A673 (cell line): ENCODE data around the gene JAG1. TPM values are rescaled to one million over a fixed set of nuclear protein-coding genes. Genes with fewer than 3 reads are reported as not detected.

Experiments
- BruUV-seq: library from RNA; stranded (reverse); fragments of 400-500 nt; replicated peaks from 2 replicates; lab custom pipeline; 2021; lab: Mats Ljungman, UMichigan
- CTCF ChIA-PET: fragments of 300-600 bp; sonication (Branson Sonifier 250); formaldehyde crosslinking; loops from one replicate; lab custom pipeline; 2022; ENCODE audit warnings: antibody characterized with exemption; lab: Charles Lee
- POLR2A ChIA-PET: fragments of 300-600 bp; sonication (Branson Sonifier 250); formaldehyde crosslinking; loops from one replicate; lab custom pipeline; 2022; ENCODE audit warnings: antibody characterized with exemption; ENCODE audit not compliant: low non-redundant PET; lab: Charles Lee
- DNase-seq: peaks from one replicate; pipeline ENCODE4 v3.0.0-alpha.2; 2015; ENCODE audit warnings: low spot score
- H3K27ac ChIP-seq: fragments of 200-600 bp; sonication (generic); 2 replicates; pipeline ENCODE4 v1.5.1; 2016; ENCODE audit warnings: mixed run types, low read depth, mild to moderate bottlenecking, mixed read lengths, antibody characterized with exemption, low read length; ENCODE audit not compliant: poor library complexity, severe bottlenecking
- H3K27me3 ChIP-seq: fragments of 200-600 bp; sonication (generic); replicated peaks from 2 replicates; pipeline ENCODE4 v1.6.1; 2017; ENCODE audit warnings: mixed run types, low read depth, mild to moderate bottlenecking, mixed read lengths, antibody characterized with exemption, low read length; ENCODE audit not compliant: insufficient read depth, poor library complexity
- H3K36me3 ChIP-seq: fragments of 200-600 bp; sonication (generic); 2 replicates; pipeline ENCODE4 v1.6.1; 2016; ENCODE audit warnings: mixed run types, mild to moderate bottlenecking, mixed read lengths, antibody characterized with exemption, low read length; ENCODE audit not compliant: insufficient read depth, poor library complexity, severe bottlenecking
- H3K4me1 ChIP-seq: fragments of 200-600 bp; sonication (generic); 2 replicates; pipeline ENCODE4 v1.6.1; 2017; ENCODE audit warnings: mixed run types, mild to moderate bottlenecking, mixed read lengths, antibody characterized with exemption, low read length; ENCODE audit not compliant: insufficient read depth, poor library complexity, severe bottlenecking
- H3K4me3 ChIP-seq: fragments of 200-600 bp; sonication (generic); 2 replicates; pipeline ENCODE4 v1.5.1; 2016; ENCODE audit warnings: low read depth, mixed run types, mild to moderate bottlenecking, mixed read lengths, low read length; ENCODE audit not compliant: poor library complexity, severe bottlenecking
- H3K9me3 ChIP-seq: fragments of 200-600 bp; sonication (generic); 2 replicates; pipeline ENCODE4 v1.6.1; 2016; ENCODE audit warnings: mixed run types, low read depth, mild to moderate bottlenecking, mixed read lengths, antibody characterized with exemption, low read length; ENCODE audit not compliant: poor library complexity, severe bottlenecking
- CTCF ChIP-seq: fragments of 300-800, 200-600 bp; sonication (generic); conservative IDR thresholded peaks from 2 replicates; pipeline ENCODE4 v1.5.1; 2017; ENCODE audit warnings: low read depth, mild to moderate bottlenecking, antibody characterized with exemption, low read length, moderate library complexity, mixed read lengths
- EZH2 ChIP-seq: fragments of 200-600 bp; sonication (generic); IDR thresholded peaks from 2 replicates; pipeline ENCODE4 v1.6.1; 2017; ENCODE audit warnings: borderline replicate concordance, low read depth, mild to moderate bottlenecking, mixed read lengths, antibody characterized with exemption, low read length; ENCODE audit not compliant: poor library complexity, severe bottlenecking
- intact Hi-C: fragments of 100-400 bp; cut with micrococcal nuclease; formaldehyde crosslinking; loops from one replicate; pipeline ENCODE4 v1.10.0; 2022; ENCODE audit not compliant: unreplicated experiment
- total RNA-seq: library from RNA; stranded (reverse); gene quantifications from 2 replicates; pipeline ENCODE4 v1.2.3, GENCODE V29; 2021

Gene JAG1
- total RNA-seq, 1 experiment from 2014 or later = 57.5 TPM

- ChIA-PET CTCF (no interaction called here), POLR2A (no interaction called here)
- H3K27ac ChIP-seq = no peak overlapping the region
- no peaks in the 10 kb centered on the region for H3K27me3 ChIP-seq
- BruUV-seq = no TSS peak
- no peak for DNase-seq
- intact Hi-C loops = no loop called here
- H3K9me3 ChIP-seq = no peaks in the 10 kb centered on the region
- peaks cover 79% of the 10 kb centered on the region for H3K4me1 ChIP-seq
- H3K36me3 ChIP-seq = peaks cover 7% of the 10 kb centered on the region
- no peak overlapping the region for H3K4me3 ChIP-seq
- TF ChIP-seq EZH2 = no peak
- no peak for TF ChIP-seq CTCF
Measured at GRCh38 chr20:10668677-10669368, 5.0 kb downstream of the JAG1 start.

- no peak for TF ChIP-seq CTCF
- TF ChIP-seq EZH2 = no peak
- Histone ChIP-seq H3K9me3 (no peaks in the 10 kb centered on the region), H3K27me3 (no peaks in the 10 kb centered on the region), H3K4me3 (no peak overlapping the region), H3K27ac (no peak overlapping the region), H3K4me1 (peaks cover 79% of the 10 kb centered on the region), H3K36me3 (peaks cover 18% of the 10 kb centered on the region)
- DNase-seq = no peak
- ChIA-PET POLR2A (no interaction called here), CTCF (no interaction called here)
- BruUV-seq = no TSS peak
- intact Hi-C loops = no loop called here
Measured at GRCh38 chr20:10667560-10668167, 6.1 kb downstream of the JAG1 start.

- Histone ChIP-seq H3K27ac (no peak overlapping the region), H3K9me3 (no peaks in the 10 kb centered on the region), H3K4me1 (peaks cover 79% of the 10 kb centered on the region), H3K27me3 (no peaks in the 10 kb centered on the region), H3K36me3 (peaks cover 24% of the 10 kb centered on the region), H3K4me3 (no peak overlapping the region)
- ChIA-PET CTCF (no interaction called here), POLR2A (no interaction called here)
- BruUV-seq = no TSS peak
- intact Hi-C loops = no loop called here
- TF ChIP-seq EZH2 (no peak), CTCF (no peak)
- DNase-seq = peak; percentile 79
Measured at GRCh38 chr20:10667077-10667401, 6.8 kb downstream of the JAG1 start.
